Neural cell (in vitro differentiated cells): ENCODE data around the gene OR14J1. TPM values are rescaled to one million over a fixed set of nuclear protein-coding genes. Genes with fewer than 3 reads are reported as not detected.

ENCODE experiments used
- H2AFZ ChIP-seq: fragments of 200-600, 300-800 bp; sonication (generic), shearing (Covaris generic); 2 replicates; pipeline ENCODE4 v1.6.0; 2014; ENCODE audit warnings: low read depth, mild to moderate bottlenecking, antibody characterized with exemption, low read length, moderate library complexity
- H3F3A ChIP-seq: fragments of 200-600 bp; shearing (Covaris generic); 2 replicates; pipeline ENCODE4 v1.6.1; 2016; ENCODE audit warnings: mild to moderate bottlenecking, moderate library complexity, mixed read lengths, antibody characterized with exemption, low read length; ENCODE audit not compliant: insufficient read depth, poor library complexity, severe bottlenecking
- H3K27ac ChIP-seq: fragments of 200-600, 300-800 bp; sonication (generic), shearing (Covaris generic); 2 replicates; pipeline ENCODE4 v1.5.1; 2014; ENCODE audit warnings: mild to moderate bottlenecking, low read length, moderate library complexity
- H3K27me3 ChIP-seq: fragments of 300-800, 200-600 bp; sonication (generic), shearing (Covaris generic); 2 replicates; pipeline ENCODE4 v1.6.0; 2014; ENCODE audit warnings: mild to moderate bottlenecking, low read depth, low read length, moderate library complexity; ENCODE audit not compliant: insufficient read depth
- H3K36me3 ChIP-seq: fragments of 300-800, 200-600 bp; sonication (generic), shearing (Covaris generic); 2 replicates; pipeline ENCODE4 v1.5.1; 2014; ENCODE audit warnings: mild to moderate bottlenecking, antibody characterized with exemption, low read length, moderate library complexity; ENCODE audit not compliant: insufficient read depth
- H3K4me2 ChIP-seq: fragments of 300-800, 200-600 bp; sonication (generic), shearing (Covaris generic); 2 replicates; pipeline ENCODE4 v1.6.0; 2014; ENCODE audit warnings: mild to moderate bottlenecking, low read length
- H3K4me3 ChIP-seq: fragments of 300-800, 200-600 bp; sonication (generic), shearing (Covaris generic); 2 replicates; pipeline ENCODE4 v1.5.1; 2014; ENCODE audit warnings: mild to moderate bottlenecking, low read length, moderate library complexity
- H3K79me2 ChIP-seq: fragments of 200-600 bp; shearing (Covaris generic); replicated peaks from 2 replicates; pipeline ENCODE4 v1.6.0; 2014; ENCODE audit warnings: mild to moderate bottlenecking, low read length, moderate library complexity; ENCODE audit not compliant: insufficient read depth
- H3K9ac ChIP-seq: fragments of 300-800, 200-600 bp; sonication (generic), shearing (Covaris generic); 2 replicates; pipeline ENCODE4 v1.6.1; 2016; ENCODE audit warnings: mild to moderate bottlenecking, low read length, mixed read lengths
- H3K9me2 ChIP-seq: fragments of 200-600 bp; shearing (Covaris generic); 2 replicates; pipeline ENCODE4 v1.6.1; 2016; ENCODE audit warnings: mild to moderate bottlenecking, low read length, mixed read lengths; ENCODE audit not compliant: insufficient read depth
- H3K9me3 ChIP-seq: fragments of 200-600, 300-800 bp; sonication (generic), shearing (Covaris generic); 2 replicates; pipeline ENCODE4 v1.6.1; 2016; ENCODE audit warnings: mild to moderate bottlenecking, mixed run types, low read length, moderate library complexity, mixed read lengths
- H4K20me1 ChIP-seq: fragments of 200-600 bp; shearing (Covaris generic); 2 replicates; pipeline ENCODE4 v1.6.1; 2016; ENCODE audit warnings: mild to moderate bottlenecking, mixed run types; ENCODE audit not compliant: insufficient read depth
- CTCF ChIP-seq: fragments of 450-650 bp; IDR thresholded peaks from 2 replicates; pipeline ENCODE4 v1.5.1; 2014; ENCODE audit warnings: antibody characterized with exemption, mild to moderate bottlenecking, moderate library complexity; ENCODE audit not compliant: poor library complexity, severe bottlenecking
- EP300 ChIP-seq: fragments of 450-650 bp; conservative IDR thresholded peaks from 2 replicates; pipeline ENCODE4 v1.6.1; 2014; ENCODE audit warnings: antibody characterized with exemption, mild to moderate bottlenecking, moderate library complexity; ENCODE audit not compliant: poor library complexity, severe bottlenecking
- EZH2 ChIP-seq: fragments of 200-600, 300-800 bp; shearing (Covaris generic), sonication (generic); IDR thresholded peaks from 2 replicates; pipeline ENCODE4 v1.6.1; 2014; ENCODE audit warnings: antibody characterized with exemption, low read length, borderline replicate concordance, mild to moderate bottlenecking; ENCODE audit not compliant: insufficient read depth, poor library complexity, severe bottlenecking
- MXI1 ChIP-seq: fragments of 450-650 bp; conservative IDR thresholded peaks from 2 replicates; pipeline ENCODE4 v1.6.1; 2014; ENCODE audit warnings: antibody characterized with exemption, mild to moderate bottlenecking; ENCODE audit not compliant: poor library complexity, severe bottlenecking
- POLR2AphosphoS5 ChIP-seq: IDR thresholded peaks from 2 replicates; pipeline ENCODE4 v1.6.1; 2012
- RAD21 ChIP-seq: fragments of 450-650 bp; conservative IDR thresholded peaks from 2 replicates; pipeline ENCODE4 v1.6.1; 2014; ENCODE audit warnings: antibody characterized with exemption, mild to moderate bottlenecking, moderate library complexity
- REST ChIP-seq: IDR thresholded peaks from 2 replicates; pipeline ENCODE4 v1.6.1; 2012; ENCODE audit warnings: borderline replicate concordance
- SMC3 ChIP-seq: fragments of 450-650 bp; conservative IDR thresholded peaks from 2 replicates; pipeline ENCODE4 v1.6.1; 2014; ENCODE audit warnings: antibody characterized with exemption, mild to moderate bottlenecking, moderate library complexity; ENCODE audit not compliant: poor library complexity
- TAF1 ChIP-seq: IDR thresholded peaks from 2 replicates; pipeline ENCODE4 v1.6.1; 2012; ENCODE audit warnings: low read depth
- polyA plus RNA-seq: library from polyadenylated mRNA; depleted of rRNA; stranded (reverse); fragments of >200 nt; gene quantifications from 2 replicates; pipeline ENCODE4 v1.2.3, GENCODE V29; 2014

Gene OR14J1
- polyA plus RNA-seq, 1 donor from 2014 or later = not detected

GRCh38 chr6:29294499-29294914 is 7.0 kb upstream of the OR14J1 start:
- Histone ChIP-seq H3K79me2 (no peaks in the 10 kb centered on the region), H3K9me2 (no peaks in the 10 kb centered on the region), H3K9ac (no peak overlapping the region), H3K27me3 (no peaks in the 10 kb centered on the region), H4K20me1 (no peaks in the 10 kb centered on the region), H3K36me3 (no peaks in the 10 kb centered on the region), H3F3A (no peaks in the 10 kb centered on the region), H3K4me2 (no peak overlapping the region), H2AFZ (no peak overlapping the region), H3K27ac (no peak overlapping the region), H3K9me3 (no peaks in the 10 kb centered on the region), H3K4me3 (no peak overlapping the region)
- TF ChIP-seq MXI1 (no peak), RAD21 (no peak), EP300 (no peak), CTCF (no peak), POLR2AphosphoS5 (no peak), EZH2 (no peak), REST (no peak), TAF1 (no peak), SMC3 (no peak)

- no peak overlapping the region for H3K4me3 ChIP-seq
- no peak overlapping the region for H3K4me2 ChIP-seq
- no peaks in the 10 kb centered on the region for H4K20me1 ChIP-seq
- no peaks in the 10 kb centered on the region for H3K9me2 ChIP-seq
- no peaks in the 10 kb centered on the region for H3F3A ChIP-seq
- no peak overlapping the region for H3K9ac ChIP-seq
- no peaks in the 10 kb centered on the region for H3K27me3 ChIP-seq
- no peak overlapping the region for H2AFZ ChIP-seq
- TF ChIP-seq EP300 (no peak), TAF1 (no peak), RAD21 (no peak), SMC3 (no peak), CTCF (no peak), MXI1 (no peak), POLR2AphosphoS5 (no peak), REST (no peak), EZH2 (no peak)
- H3K36me3 ChIP-seq = no peaks in the 10 kb centered on the region
- H3K9me3 ChIP-seq = no peaks in the 10 kb centered on the region
- H3K27ac ChIP-seq = no peak overlapping the region
- no peaks in the 10 kb centered on the region for H3K79me2 ChIP-seq
These were observed 6.3 kb upstream of the OR14J1 start for GRCh38 chr6:29295181-29295585.
